Left ventricle myocardium inferior (tissue), 1 donor: ENCODE results near the gene CNTNAP3. TPM values are rescaled to one million over a fixed set of nuclear protein-coding genes. Genes with fewer than 3 reads are reported as not detected.
"Not testable (repeated sequence)": the region's sequence is repeated elsewhere in the genome, so short reads cannot be mapped to it uniquely, and the experiment has no call there.

Experiments
- DNase-seq: peaks from one replicate; pipeline ENCODE4 v3.0.0-alpha.2; 2020
- H3K27ac ChIP-seq: fragments of 200-600 bp; replicated peaks from 2 replicates; pipeline ENCODE4 v1.8.0; 2021
- H3K27me3 ChIP-seq: fragments of 200-600 bp; 2 replicates; pipeline ENCODE4 v1.8.0; 2021; ENCODE audit warnings: low read depth
- H3K36me3 ChIP-seq: fragments of 200-600 bp; 2 replicates; pipeline ENCODE4 v1.8.0; 2021
- H3K4me1 ChIP-seq: fragments of 200-600 bp; 2 replicates; pipeline ENCODE4 v1.8.0; 2021
- H3K4me3 ChIP-seq: fragments of 200-600 bp; 2 replicates; pipeline ENCODE4 v1.8.0; 2021; ENCODE audit warnings: mild to moderate bottlenecking, moderate library complexity
- H3K9me3 ChIP-seq: fragments of 200-600 bp; replicated peaks from 2 replicates; pipeline ENCODE4 v1.8.0; 2021
- intact Hi-C: fragments of 100-400 bp; cut with micrococcal nuclease; formaldehyde crosslinking; loops from one replicate; pipeline ENCODE4 v1.11.0; 2022
- long read RNA-seq: library from polyadenylated mRNA; unstranded; transcript quantifications from one replicate; pipeline ENCODE4 v2.0.0, GENCODE V29; 2021
- total RNA-seq: library from RNA; stranded (reverse); fragmentation: NEBNext Ultra II Directional; extraction: Animal tissue kit (Norgen Biotek cat#: 25700); gene quantifications from one replicate; pipeline ENCODE4 v1.2.1, GENCODE V29; 2021
- donor health status: DM: no; HTN: yes; CAD: no; lungs with severe emphysema.

The CNTNAP3 gene
- 9.9 TPM for total RNA-seq
- long read RNA-seq, full-length matches to known transcripts = 5 of 27 reads
- long read RNA-seq, partial matches to known transcripts = 5 of 27 reads
- long read RNA-seq, other reads (novel, unspliced or antisense) = 17 of 27 reads

DNA sequence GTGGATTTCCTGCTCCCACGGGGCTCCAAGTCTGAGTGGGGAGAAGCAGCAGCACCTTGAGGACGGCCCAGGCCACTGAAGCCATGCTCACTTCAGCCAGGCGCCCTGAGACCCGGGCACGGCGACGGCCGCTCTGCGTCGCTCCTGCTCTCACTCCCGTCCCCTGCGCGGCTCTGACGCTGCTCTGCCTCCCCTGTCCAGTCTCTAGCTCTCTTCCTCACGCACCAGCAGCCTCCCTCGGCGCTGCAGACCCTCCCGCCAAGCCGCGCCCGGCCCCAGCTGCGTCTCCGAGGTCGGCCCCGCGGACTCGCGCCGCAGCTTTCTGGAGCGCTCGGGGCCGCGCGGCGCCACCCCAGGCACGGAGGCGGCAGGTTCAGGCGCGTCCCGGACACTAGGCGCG is at the start of gene CNTNAP3:
CNTNAP3 (minus strand) TSS at position 188 of the 400 bp plus-strand sequence; CDS start at position 85, 103 bp downstream.
- Histone ChIP-seq H3K27ac (peak within 1 kb of the TSS; percentile 58), H3K4me3 (peak within 1 kb of the TSS; percentile 47)
- intact Hi-C loops, H3K4me1 ChIP-seq, H3K9me3 ChIP-seq, H3K36me3 ChIP-seq, H3K27me3 ChIP-seq: not testable (repeated sequence)
- peak; percentile 12 for DNase-seq

DNA sequence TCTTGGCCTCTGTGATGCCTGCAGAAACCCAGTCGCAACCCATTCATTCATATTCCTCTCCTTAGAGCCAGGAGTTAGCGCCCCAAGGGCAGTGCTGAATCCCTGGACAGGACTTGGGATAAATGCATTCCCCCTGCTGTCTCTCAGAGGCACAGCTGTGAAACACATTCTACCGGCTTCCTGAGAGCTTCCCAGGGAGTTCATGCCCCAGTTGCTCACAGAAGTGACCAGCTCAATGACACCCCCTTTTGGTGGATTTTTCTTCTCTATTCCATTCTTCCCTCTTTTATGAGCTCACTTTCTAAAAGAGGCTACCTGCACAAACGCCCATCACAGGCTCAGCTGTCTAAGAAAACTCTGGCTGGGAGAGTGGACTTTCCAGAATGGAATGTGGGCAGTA is 8.0 kb downstream of the CNTNAP3 start:
- intact Hi-C loops, H3K4me3 ChIP-seq, DNase-seq, H3K9me3 ChIP-seq, H3K27me3 ChIP-seq, H3K4me1 ChIP-seq, H3K27ac ChIP-seq, H3K36me3 ChIP-seq: not testable (repeated sequence)

DNA sequence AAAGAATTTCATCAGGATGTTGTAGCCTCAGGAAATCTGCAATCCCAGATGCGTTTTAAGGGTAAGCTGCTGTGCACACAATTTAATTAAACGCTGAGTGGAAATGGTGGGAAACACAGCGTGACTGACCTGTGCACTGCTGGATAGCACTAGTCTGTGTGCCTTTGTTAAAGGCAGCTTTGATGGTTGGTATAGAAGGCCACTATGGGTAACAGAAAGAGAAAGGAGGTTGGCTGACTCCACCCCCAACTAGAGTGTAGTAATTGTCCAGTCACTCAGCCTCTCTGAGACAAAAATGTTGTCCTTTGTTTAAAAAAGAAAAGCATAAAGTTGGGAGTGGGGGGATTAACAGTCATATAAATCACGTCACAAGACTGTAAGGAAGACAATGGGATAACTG is 45.5 kb downstream of the CNTNAP3 start:
- intact Hi-C loops, H3K36me3 ChIP-seq, H3K27ac ChIP-seq, H3K4me3 ChIP-seq, H3K27me3 ChIP-seq, H3K4me1 ChIP-seq, DNase-seq, H3K9me3 ChIP-seq: not testable (repeated sequence)

DNA sequence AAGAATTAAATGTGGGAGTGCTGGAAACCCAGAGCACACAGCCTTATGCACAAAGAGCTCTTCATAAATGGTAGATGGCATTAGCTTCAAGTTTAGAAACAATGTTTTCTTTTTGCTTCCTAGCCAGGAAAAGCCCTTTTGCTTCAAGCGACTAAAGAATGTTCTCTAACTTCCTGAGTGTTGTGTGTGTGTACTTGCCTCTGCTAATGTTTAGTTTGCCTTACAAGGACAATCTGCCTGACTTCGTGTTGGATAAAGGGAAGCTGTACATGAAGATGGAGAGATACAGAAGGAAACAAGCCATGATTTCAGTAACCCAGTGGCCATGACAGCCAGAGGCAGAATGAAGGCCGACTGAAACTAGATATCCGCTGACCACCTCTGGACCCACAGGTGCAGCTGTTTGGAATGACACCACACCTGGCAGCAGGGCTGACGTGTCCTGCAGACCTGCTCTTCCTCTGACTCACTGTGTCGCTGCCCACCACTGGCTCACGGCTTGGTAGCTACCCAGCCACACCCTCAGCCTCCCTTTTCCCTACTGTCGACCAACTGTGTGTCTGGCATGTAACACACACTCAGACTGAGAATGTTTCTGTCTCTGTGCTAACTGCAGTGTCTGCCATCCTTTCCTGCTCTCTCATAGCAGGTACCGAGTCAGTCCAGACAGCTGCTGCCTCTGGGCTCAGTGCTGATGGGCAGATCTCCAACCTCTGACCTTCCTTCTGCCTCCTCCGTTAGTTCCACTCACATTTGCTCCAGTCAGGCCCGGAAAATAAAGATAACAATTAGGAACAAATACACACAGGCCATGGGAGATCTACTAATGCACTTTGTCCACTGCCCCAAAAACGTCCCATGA is 55.6 kb downstream of the CNTNAP3 start:
- DNase-seq, H3K9me3 ChIP-seq, H3K4me1 ChIP-seq, H3K4me3 ChIP-seq, H3K36me3 ChIP-seq, H3K27me3 ChIP-seq, H3K27ac ChIP-seq, intact Hi-C loops: not testable (repeated sequence)

DNA sequence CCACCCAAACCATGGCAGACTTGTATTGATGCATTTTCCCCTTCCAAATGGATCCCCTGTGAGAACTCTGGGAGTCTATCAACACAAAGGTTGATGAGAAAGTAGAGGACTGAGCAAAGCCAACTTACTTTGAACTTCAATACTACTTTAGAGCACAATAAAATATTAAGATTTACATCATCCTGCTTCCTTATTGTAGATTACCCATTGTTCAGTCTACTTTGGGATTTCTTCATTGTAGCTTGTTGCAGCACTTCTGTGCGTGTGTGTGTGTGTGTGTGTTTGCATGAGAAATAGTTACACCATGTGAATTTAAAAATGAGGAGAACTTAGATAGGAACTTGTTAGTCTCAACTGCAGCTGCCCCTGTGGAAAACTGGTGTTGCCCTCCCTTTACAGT is 72.0 kb downstream of the CNTNAP3 start:
- H3K27ac ChIP-seq, H3K4me3 ChIP-seq, intact Hi-C loops, DNase-seq, H3K9me3 ChIP-seq, H3K4me1 ChIP-seq, H3K36me3 ChIP-seq, H3K27me3 ChIP-seq: not testable (repeated sequence)

DNA sequence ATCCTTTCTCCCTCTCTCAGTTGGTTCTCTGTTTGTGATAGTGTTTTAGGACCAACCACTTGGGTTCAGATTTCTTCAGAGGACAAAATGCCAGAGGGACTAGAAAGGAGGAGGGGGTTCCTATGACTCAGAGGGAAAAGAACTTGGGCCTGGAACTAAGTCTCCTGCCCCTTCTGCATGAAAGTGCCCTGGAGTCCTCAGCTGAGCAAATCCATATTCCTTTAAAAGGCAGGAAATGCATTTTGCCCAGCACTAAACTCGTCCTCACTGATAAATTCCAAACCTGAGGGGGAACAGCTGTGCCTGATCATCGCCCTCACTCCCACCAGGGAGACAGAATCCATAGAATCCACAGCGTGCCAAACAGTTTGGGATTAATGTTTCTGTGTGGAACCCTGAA is 78.2 kb downstream of the CNTNAP3 start:
- DNase-seq, H3K36me3 ChIP-seq, H3K27me3 ChIP-seq, intact Hi-C loops, H3K4me3 ChIP-seq, H3K27ac ChIP-seq, H3K9me3 ChIP-seq, H3K4me1 ChIP-seq: not testable (repeated sequence)

DNA sequence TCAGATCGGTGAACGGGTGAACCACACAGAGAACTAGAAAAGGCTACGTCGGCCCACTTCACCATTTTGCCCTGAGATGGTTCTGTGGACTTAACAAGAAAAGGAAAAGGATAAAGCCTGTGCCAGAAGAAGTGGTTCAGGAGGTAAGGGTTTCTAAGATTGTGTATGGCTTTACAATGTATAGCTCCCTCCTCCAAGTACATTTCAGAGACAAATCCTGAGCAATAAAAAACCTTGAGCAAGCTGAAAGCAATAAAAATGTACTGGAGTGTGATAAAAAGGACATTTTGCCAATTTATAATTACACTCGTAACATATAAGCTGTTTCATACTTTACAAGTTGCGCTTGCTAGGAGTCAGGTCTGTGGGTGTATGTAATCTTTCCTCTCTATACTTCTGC is 81.3 kb downstream of the CNTNAP3 start:
- H3K36me3 ChIP-seq, intact Hi-C loops, H3K27me3 ChIP-seq, H3K4me1 ChIP-seq, H3K4me3 ChIP-seq, H3K9me3 ChIP-seq, DNase-seq, H3K27ac ChIP-seq: not testable (repeated sequence)

DNA sequence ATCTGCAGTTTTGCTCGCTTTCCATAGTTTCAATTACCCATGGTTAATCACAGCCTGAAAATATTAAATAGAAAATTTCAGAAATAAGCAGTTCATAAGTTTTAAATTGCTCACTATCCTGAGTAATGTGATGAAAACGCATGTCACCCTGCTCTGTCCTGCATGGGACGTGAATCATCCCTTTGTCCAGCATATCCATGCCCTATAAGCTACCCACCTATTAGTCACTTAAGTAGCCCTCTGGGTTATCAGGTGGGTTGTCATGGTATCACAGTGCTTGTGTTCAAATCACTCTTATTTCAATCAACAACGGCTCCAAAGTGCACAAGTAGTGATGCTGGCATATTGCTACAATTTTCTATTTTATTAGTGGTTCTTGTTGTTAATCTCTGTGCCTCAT is 82.1 kb downstream of the CNTNAP3 start:
- H3K4me1 ChIP-seq, H3K4me3 ChIP-seq, intact Hi-C loops, H3K36me3 ChIP-seq, H3K27me3 ChIP-seq, DNase-seq, H3K9me3 ChIP-seq, H3K27ac ChIP-seq: not testable (repeated sequence)

DNA sequence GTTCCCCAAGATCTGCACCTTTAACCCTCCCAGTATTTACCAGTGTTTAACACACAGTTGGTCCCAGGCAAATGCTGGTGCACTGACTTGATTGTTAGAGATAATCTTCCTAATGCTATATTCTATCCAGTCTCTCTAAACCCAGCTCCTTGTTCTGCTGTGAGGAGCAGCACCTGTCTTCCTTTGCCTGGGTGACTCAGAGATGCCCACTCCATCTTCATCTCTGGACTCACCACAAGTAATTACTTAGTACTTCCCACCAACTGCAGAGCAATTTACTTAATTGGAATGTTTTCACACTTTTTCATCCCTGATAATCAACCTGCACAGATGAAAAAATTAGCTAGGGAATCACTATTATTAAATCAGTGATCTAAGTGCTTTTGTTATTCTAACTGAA is 87.6 kb downstream of the CNTNAP3 start:
- H3K36me3 ChIP-seq, H3K27me3 ChIP-seq, DNase-seq, H3K27ac ChIP-seq, intact Hi-C loops, H3K4me1 ChIP-seq, H3K4me3 ChIP-seq, H3K9me3 ChIP-seq: not testable (repeated sequence)

DNA sequence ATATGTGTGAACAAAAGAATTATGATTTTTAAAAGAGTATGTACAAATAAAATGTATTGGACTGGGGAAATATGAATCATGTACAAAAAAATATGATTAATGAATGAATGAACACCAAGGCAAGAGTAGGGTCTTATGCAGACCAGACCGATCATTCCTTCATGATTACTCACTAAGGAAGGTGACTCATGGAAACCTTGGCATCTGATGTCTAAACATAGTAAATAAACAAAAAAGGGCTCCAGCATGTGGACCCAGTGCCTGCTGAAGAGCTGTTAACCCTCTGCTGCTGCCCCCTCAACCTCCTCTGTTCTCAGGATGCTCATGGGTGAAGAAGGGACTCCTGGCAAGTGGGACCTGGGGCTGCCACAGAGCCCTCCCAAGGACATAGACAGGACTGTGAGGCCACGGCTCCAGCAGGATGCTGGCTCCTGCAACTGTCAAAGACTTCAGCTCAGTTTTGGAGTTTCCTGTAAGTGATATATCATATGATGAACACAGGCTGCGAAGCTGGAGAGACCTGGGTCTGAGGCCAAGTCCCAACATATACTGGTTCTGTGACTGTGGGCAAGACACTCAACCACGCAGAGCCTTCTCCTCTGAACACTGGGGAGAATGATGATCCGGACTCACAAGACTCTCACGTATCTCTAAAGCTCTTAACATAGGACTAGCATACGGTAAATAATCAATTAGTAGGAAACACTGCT is 89.8 kb downstream of the CNTNAP3 start:
- H3K9me3 ChIP-seq, H3K36me3 ChIP-seq, DNase-seq, intact Hi-C loops, H3K27me3 ChIP-seq, H3K4me3 ChIP-seq, H3K4me1 ChIP-seq, H3K27ac ChIP-seq: not testable (repeated sequence)

DNA sequence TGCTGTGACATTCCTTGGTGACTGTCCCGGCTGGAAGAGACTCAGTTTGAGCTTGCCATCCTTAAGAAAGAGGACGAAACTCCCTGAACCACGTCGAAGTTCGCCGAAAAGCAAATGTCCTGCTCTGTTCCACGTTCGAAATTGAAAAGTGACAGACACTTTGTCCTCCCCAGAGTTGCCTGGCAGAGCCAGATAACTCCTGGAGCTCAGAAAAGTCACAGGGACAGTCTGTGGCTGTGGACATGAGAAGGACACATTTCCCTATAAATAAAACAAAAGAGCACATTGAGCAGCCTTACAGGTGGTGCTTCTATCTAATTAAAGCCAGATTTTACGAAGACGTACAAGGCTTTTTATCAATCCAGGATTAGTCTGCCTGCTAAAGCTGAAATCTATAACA is 116.6 kb downstream of the CNTNAP3 start:
- H3K27ac ChIP-seq, H3K4me3 ChIP-seq, DNase-seq, H3K36me3 ChIP-seq, H3K9me3 ChIP-seq, H3K4me1 ChIP-seq, H3K27me3 ChIP-seq, intact Hi-C loops: not testable (repeated sequence)

DNA sequence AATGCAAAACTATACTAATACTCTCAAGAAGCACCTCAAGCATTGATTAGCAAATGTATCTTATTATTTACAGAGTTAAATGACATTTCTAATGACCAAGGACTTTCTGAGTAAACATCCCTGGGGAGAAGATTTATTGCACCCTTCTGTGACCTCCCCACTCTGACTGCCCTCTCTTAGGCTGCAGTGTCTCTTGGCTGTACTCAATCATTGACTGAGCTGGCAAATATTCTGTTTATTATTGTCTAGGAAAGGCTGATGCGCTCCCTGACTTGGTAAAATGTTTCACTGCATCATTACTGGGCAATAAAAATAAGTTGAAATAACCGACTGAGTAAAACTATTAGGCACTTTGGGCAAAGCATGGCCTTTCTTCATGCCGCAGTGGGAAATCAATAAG is 130.3 kb downstream of the CNTNAP3 start:
- H3K9me3 ChIP-seq, H3K4me1 ChIP-seq, H3K27me3 ChIP-seq, H3K4me3 ChIP-seq, DNase-seq, H3K36me3 ChIP-seq, H3K27ac ChIP-seq, intact Hi-C loops: not testable (repeated sequence)

DNA sequence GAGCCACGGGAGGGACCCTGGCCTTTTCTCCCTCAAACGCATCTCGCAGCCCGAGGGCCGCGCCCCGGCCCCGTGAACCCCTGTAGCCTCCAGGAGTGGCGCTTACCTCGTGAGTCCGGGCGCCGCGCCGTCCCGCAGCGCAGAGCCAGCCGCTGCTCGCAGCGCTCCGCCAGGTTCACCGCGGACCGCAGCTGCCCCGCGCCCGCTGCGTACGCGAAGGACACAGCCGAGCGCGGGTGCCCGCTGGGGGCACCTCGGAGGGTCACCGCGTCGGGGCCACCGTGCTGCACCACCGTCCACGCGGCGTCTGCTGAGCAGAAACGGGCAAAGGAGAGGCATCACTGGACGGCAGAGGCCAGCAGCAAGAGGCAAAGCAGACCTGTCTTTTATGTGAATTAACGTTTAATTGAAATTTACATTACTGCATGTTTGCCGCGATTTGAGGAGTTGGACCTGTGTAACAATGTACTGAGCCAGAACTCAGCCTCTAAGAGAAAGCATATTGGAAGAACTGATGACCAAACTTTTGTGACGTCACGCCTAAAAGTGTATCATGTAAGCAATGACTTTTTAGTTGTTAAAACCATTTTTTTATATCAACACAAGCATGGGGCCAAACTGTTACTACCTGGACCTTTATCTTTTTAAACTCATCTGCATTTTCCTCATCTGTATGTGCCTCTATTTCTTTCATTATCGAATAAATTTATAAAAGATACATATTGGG is 155.0 kb downstream of the CNTNAP3 start:
- intact Hi-C loops, H3K36me3 ChIP-seq, H3K9me3 ChIP-seq, H3K27ac ChIP-seq, H3K4me3 ChIP-seq, DNase-seq, H3K27me3 ChIP-seq, H3K4me1 ChIP-seq: not testable (repeated sequence)
